Heart left ventricle (tissue), 13 donors: ENCODE measurements around the gene FOXP4.

ENCODE experiments used
- CTCF ChIP-seq, 12 donors: fragments of 200-600 bp; sonication (generic) in 4 of 12; IDR thresholded peaks; one replicate each; pipeline versions ENCODE4 v1.5.0 to v1.8.0; 2018 to 2022; ENCODE audit warnings: antibody characterized with exemption in 12 of 12, mild to moderate bottlenecking in 5 of 12
- POLR2A ChIP-seq, 2 donors: fragments of 450-650 bp; IDR thresholded peaks; one replicate each; pipeline ENCODE4 v1.6.1; 2017; ENCODE audit warnings: antibody characterized with exemption in 2 of 2, mild to moderate bottlenecking in 2 of 2, moderate library complexity in 2 of 2
- donor health status: ischemic (EF 13 %, LVEDD 7.1; RV severe dilation, severe dysfunction).
- donor health status: DM: no; HTN: yes; CAD: no.
- donor health status: DM: no; HTN: no; CAD: no.
- donor health status: ischemic (EF 25% LVEDD 6.9; RV normal size, moderate dysfunction).
- donor health status: ischemic (EF 25% LVEDD 5.7; RV mildly dilated, moderate dysfunction).
- donor health status: ischemic (EF 35%, LVEDD 5.7; RV mildly dilated, moderate dysfunction).
- donor health status: nonischemic (EF 11% LVEDD 7.7; RV severe dilation, severe dysfunction).
- donor health status: DM: yes; HTN: yes; CAD: no.
- donor health status: PGD.
- donor health status: ischemic (EF 29% LVEDD 5.4; RV normal size, mild dysfunction).
- donor health status: nonischemic (EF 23%, LVEDD 6.1; RV moderate dilation, normal function).

DNA sequence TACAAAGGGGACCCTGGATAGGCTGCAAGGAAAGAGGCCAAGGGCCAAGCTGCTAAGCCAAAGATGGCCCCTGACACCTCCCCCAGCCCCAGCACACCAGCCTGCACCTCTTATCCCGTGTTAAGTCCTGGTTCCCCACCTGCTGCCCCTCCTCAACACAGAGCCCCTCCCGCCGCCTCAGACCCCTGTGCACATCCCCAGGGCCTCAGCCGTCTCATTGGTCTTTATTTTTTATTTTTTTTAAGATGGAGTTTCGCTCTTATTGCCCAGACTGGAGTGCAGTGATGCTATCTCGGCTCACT is 55.0 kb downstream of the FOXP4 start:
- no peak for TF ChIP-seq CTCF (IDR thresholded peaks at IDR 0.05)
- TF ChIP-seq POLR2A (IDR thresholded peaks at IDR 0.05), result no peak
